ENCODE data around the gene PFKFB4. TPM values are rescaled to one million over a fixed set of nuclear protein-coding genes. Genes with fewer than 3 reads are reported as not detected.

Gene PFKFB4
- total RNA-seq, 1 experiment from 2014 or later: 12.3 TPM

DNA sequence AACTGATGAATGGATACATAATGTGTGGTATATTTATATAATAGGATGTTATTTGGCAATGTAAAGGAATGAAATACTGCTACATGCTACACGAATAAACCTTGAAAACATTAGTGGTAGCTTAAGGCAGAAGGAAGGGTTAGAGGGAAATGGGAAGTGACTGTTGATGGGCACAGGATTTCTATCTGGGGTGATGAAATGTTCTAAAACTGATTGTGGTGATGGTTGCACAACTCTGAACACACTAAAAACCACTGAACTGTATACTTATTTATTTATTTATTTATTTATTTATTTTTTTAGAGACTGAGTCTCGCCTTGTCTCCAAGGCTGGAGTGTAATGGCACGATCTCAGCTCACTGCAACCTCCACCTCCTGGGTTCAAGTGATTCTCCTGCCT, 27.8 kb downstream of the PFKFB4 start:
- H2AK5ac ChIP-seq (ENCODE audit: insufficient read length, low read length): no peak overlapping the region
- TF ChIP-seq, protein P1, sequence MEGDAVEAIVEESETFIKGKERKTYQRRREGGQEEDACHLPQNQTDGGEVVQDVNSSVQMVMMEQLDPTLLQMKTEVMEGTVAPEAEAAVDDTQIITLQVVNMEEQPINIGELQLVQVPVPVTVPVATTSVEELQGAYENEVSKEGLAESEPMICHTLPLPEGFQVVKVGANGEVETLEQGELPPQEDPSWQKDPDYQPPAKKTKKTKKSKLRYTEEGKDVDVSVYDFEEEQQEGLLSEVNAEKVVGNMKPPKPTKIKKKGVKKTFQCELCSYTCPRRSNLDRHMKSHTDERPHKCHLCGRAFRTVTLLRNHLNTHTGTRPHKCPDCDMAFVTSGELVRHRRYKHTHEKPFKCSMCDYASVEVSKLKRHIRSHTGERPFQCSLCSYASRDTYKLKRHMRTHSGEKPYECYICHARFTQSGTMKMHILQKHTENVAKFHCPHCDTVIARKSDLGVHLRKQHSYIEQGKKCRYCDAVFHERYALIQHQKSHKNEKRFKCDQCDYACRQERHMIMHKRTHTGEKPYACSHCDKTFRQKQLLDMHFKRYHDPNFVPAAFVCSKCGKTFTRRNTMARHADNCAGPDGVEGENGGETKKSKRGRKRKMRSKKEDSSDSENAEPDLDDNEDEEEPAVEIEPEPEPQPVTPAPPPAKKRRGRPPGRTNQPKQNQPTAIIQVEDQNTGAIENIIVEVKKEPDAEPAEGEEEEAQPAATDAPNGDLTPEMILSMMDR (conservative IDR thresholded peaks at IDR 0.05): no peak
- H3K27ac Mint-ChIP-seq: no peak overlapping the region
- H2BK12ac ChIP-seq (ENCODE audit: insufficient read length, low read depth, low read length): no peak overlapping the region
- no peaks in the 10 kb centered on the region for H3K4me1 Mint-ChIP-seq
- H2BK5ac ChIP-seq (ENCODE audit: insufficient read length, low read length): no peak overlapping the region
- H3K79me2 ChIP-seq (ENCODE audit: insufficient read depth, low read length): no peaks in the 10 kb centered on the region
- H4K8ac ChIP-seq (replicated peaks; ENCODE audit: insufficient read length, low read depth, low read length): no peak overlapping the region
- no peak overlapping the region for H3K56ac ChIP-seq (ENCODE audit: insufficient read length, low read depth, low read length)
- H3K9me3 Mint-ChIP-seq: no peaks in the 10 kb centered on the region; a peak in 1 of 5 replicates
- no peak overlapping the region for H3K4ac ChIP-seq (ENCODE audit: low read depth, low read length)
- H2BK120ac ChIP-seq (ENCODE audit: low read depth, low read length, poor library complexity, severe bottlenecking): no peak overlapping the region
- H3K79me1 ChIP-seq (ENCODE audit: insufficient read depth, low read depth, low read length, poor library complexity, severe bottlenecking): no peaks in the 10 kb centered on the region
- H3K27me3 Mint-ChIP-seq (ENCODE audit: low read depth): no peaks in the 10 kb centered on the region
- H3K9ac ChIP-seq (ENCODE audit: extremely low read depth, insufficient read length, low read length): no peak overlapping the region
- no peak overlapping the region for H4K5ac ChIP-seq (ENCODE audit: insufficient read length, low read depth, low read length)
- DNase-seq: no peak
- H3K4me2 ChIP-seq (ENCODE audit: insufficient read depth, insufficient read length, low read length): no peak overlapping the region
- H3K14ac ChIP-seq (ENCODE audit: insufficient read depth, low read length): no peak overlapping the region
- no peaks in the 10 kb centered on the region for H3K27me3 ChIP-seq (ENCODE audit: insufficient read depth, low read length)
- no peaks in the 10 kb centered on the region for H3K4me1 ChIP-seq (ENCODE audit: insufficient read depth, low read length)
- no peaks in the 10 kb centered on the region for H3K9me3 ChIP-seq (ENCODE audit: control insufficient read depth, low read depth, low read length)
- H3T11ph ChIP-seq (ENCODE audit: low read length): no peak overlapping the region
- H3K4me3 Mint-ChIP-seq: no peak overlapping the region
- no peaks in the 10 kb centered on the region for H3K23me2 ChIP-seq (ENCODE audit: insufficient read length, low read depth, low read length, poor library complexity, severe bottlenecking)
- no peak overlapping the region for H3K18ac ChIP-seq (ENCODE audit: insufficient read length, low read depth, low read length)
- peaks cover 19 to 64% (median 49%) of the 10 kb centered on the region in 3 experiments; a peak in 6 of 7 replicates for H3K36me3 Mint-ChIP-seq (ENCODE audit: insufficient read depth in 1 of 3, low read depth in 3 of 3)
- no peak overlapping the region for H3K27ac ChIP-seq (ENCODE audit: insufficient read length, low read depth, low read length)
- no peaks in the 10 kb centered on the region for H4K20me1 ChIP-seq (ENCODE audit: control insufficient read depth, insufficient read depth, insufficient read length)
- H3K23ac ChIP-seq (ENCODE audit: insufficient read length, low read depth, low read length): no peak overlapping the region
- H2AFZ ChIP-seq (ENCODE audit: low read length): no peak overlapping the region
- H2BK15ac ChIP-seq (ENCODE audit: low read depth, low read length): no peak overlapping the region
- no peak overlapping the region for H4K91ac ChIP-seq (ENCODE audit: insufficient read length, low read depth, low read length)
- no peak overlapping the region for H2BK20ac ChIP-seq (ENCODE audit: low read depth, low read length, poor library complexity, severe bottlenecking)
- WGBS (ENCODE audit: extremely low coverage, insufficient read length, low lambda C conversion rate): no CpG with 5 or more reads among the region's 3 CpGs
